K562 (cell line): ENCODE measurements around the gene ARHGAP26. TPM values are rescaled to one million over a fixed set of nuclear protein-coding genes. Genes with fewer than 3 reads are reported as not detected.

Experiments
- C11orf30 ChIP-seq: fragments of 450-650 bp; IDR thresholded peaks from 2 replicates; pipeline ENCODE4 v1.6.1; 2016; ENCODE audit warnings: low read depth, mild to moderate bottlenecking
- CHD7 ChIP-seq: fragments of 200-600 bp; sonication (generic); IDR thresholded peaks from one replicate; pipeline ENCODE4 v1.6.1; 2012; ENCODE audit warnings: mild to moderate bottlenecking, low read depth, low read length, inconsistent platforms
- CTCF ChIP-seq, 3 experiments: IDR thresholded peaks in 2 of 3; conservative IDR thresholded peaks in 1 of 3; 2 replicates each; pipeline ENCODE4 v1.5.1; 2011 to 2012; ENCODE audit warnings: low read length in 3 of 3, mild to moderate bottlenecking in 3 of 3, control low read depth in 2 of 3, improper control_type of control experiment in 1 of 3, inconsistent platforms in 1 of 3, low read depth in 1 of 3, mixed read lengths in 1 of 3, moderate library complexity in 1 of 3; ENCODE audit not compliant: insufficient read depth in 2 of 3
- FOXA3 ChIP-seq, 2 experiments: fragments of 450-650 bp in 1 of 2; sonication (generic) in 1 of 2; formaldehyde crosslinking; IDR thresholded peaks in 1 of 2; conservative IDR thresholded peaks in 1 of 2; 2 replicates each; pipeline versions ENCODE4 v1.4.0 to v1.8.0; 2020 to 2022; ENCODE audit warnings: mild to moderate bottlenecking in 2 of 2, missing genetic modification reagents in 1 of 2
- NR0B1 ChIP-seq: fragments of 450-650 bp; IDR thresholded peaks from one replicate; pipeline ENCODE4 v1.6.1; 2018; ENCODE audit warnings: mild to moderate bottlenecking, moderate library complexity; ENCODE audit not compliant: partially characterized antibody
- SOX6 ChIP-seq: fragments of 450-650 bp; IDR thresholded peaks from 2 replicates; pipeline ENCODE4 v1.6.1; 2014; ENCODE audit warnings: mild to moderate bottlenecking
- U2AF1 ChIP-seq: fragments of 200-400 bp; formaldehyde crosslinking; optimal IDR thresholded peaks from 2 replicates; pipeline ENCODE3; 2017; ENCODE audit warnings: mild to moderate bottlenecking, low read depth, low read length, moderate library complexity
- ZNF449 ChIP-seq: fragments of 250-450 bp; sonication (Bioruptor Pico); IDR thresholded peaks from 2 replicates; pipeline ENCODE4 v1.8.0; 2022; ENCODE audit warnings: moderate library complexity, mild to moderate bottlenecking, inconsistent platforms
- polyA plus RNA-seq, 8 experiments: library from polyadenylated mRNA; depleted of rRNA in 4 of 8; stranded (reverse) in 5 of 8; unstranded in 3 of 8; fragments of >200 nt; fragmentation: Nextera tagmentation in 2 of 8; fragmentation: Illumina TruSeq in 1 of 8; extraction: Ambion mirVana in 2 of 8; extraction: Trizol in 1 of 8; gene quantifications; 2 replicates each; pipeline versions ENCODE4 v1.2.1 to v1.2.3, GENCODE V29; 2011 to 2014; ENCODE audit warnings: inconsistent platforms in 1 of 8, missing spikeins in 1 of 8
- total RNA-seq, 7 experiments: library from RNA; depleted of rRNA in 6 of 7; stranded (reverse); fragments of >200 nt in 6 of 7; fragmentation: Illumina TruSeq in 2 of 7; extraction: Trizol in 2 of 7; gene quantifications; 2 replicates each; pipeline versions ENCODE4 v1.2.1 to v1.2.3, GENCODE V29; 2011 to 2021; ENCODE audit warnings: low replicate concordance in 1 of 7

ARHGAP26 gene
- total and polyA plus RNA-seq, 9 of the 15 experiments (the other 6 are each of a cell fraction or from before 2014, with no cell fraction given): 0.13 to 1.1 (median 0.55) TPM

GRCh38 chr5:143014017-143014651 lies 244.0 kb downstream of the ARHGAP26 start (continued):
- TF ChIP-seq CTCF (IDR thresholded peaks at IDR 0.05 in 2 of 3, conservative IDR thresholded peaks at IDR 0.05 in 1 of 3; ENCODE audit: insufficient read depth in 2 of 3, low read depth in 1 of 3, low read length in 3 of 3) (peak; percentile 85 to 91 (median 85)), NR0B1 (no peak), ZNF449 (CRISPR knock-in tag) (no peak), FOXA3 (CRISPR knock-in tag; conservative IDR thresholded peaks at IDR 0.05 in 1 of 2, IDR thresholded peaks at IDR 0.05 in 1 of 2) (no peak), SOX6 (0 out of 2 replicates have a peak, but pooled peaks have one; percentile 17), U2AF1 (no peak), C11orf30 (no peak), CHD7 (no peak)
